GM18498 (cell line): ENCODE measurements around the gene PTCH1.

Source experiments
- ATAC-seq: cut with Tn5 transposase; IDR thresholded peaks from one replicate; pipeline ENCODE4 v1.9.1; 2021; ENCODE audit warnings: mild to moderate bottlenecking, moderate library complexity; ENCODE audit not compliant: unreplicated experiment

PTCH1 gene

GRCh38 chr9:95444160-95444559 lies 72.6 kb downstream of the PTCH1 start:
- no peak for ATAC-seq

GRCh38 chr9:95443301-95443700 lies 73.5 kb downstream of the PTCH1 start:
- ATAC-seq = no peak

- no peak for ATAC-seq
Measured at GRCh38 chr9:95441081-95441480, 75.7 kb downstream of the PTCH1 start.

GRCh38 chr9:95440447-95440846 lies 76.3 kb downstream of the PTCH1 start:
- no peak for ATAC-seq

- no peak for ATAC-seq
Measured at GRCh38 chr9:95438561-95439357, 78.0 kb downstream of the PTCH1 start.

DNA sequence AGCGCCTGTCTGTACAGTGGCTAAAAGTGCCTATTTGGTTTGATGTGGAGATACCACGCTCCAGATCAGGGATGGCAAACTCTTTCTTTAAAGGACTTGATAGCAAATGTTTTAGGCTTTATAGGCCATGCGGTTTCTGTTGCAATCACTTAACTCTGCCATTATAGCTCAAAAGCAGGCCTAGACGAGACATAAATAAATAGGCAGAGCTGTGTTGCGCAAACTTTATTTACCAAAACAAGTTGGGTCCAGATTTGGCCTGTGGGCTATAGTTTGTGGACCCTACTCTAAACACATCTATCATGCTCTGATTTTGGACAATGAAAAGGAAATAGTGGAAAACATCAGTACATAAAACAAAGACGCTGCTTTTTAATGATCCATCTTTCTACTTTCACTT lies 79.2 kb downstream of the PTCH1 start:
- no peak for ATAC-seq

DNA sequence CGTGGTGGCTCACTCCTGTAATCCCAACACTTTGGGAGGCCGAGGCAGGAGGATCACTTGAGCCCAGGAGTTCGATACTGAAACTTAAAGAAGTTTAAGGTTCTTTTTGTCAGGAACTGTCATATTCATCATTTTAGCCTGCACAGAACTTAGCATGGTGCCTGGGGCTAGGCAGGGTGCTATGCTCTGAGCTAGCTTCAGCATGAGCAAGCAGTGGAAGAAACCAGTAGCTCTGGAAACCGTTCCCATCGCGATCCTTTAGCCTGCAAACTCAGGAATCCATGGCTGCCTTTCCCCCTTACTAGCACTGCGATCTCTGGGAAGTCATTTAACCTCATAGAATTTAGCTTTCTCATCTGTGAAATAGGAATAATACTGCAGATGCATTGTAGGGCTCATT lies 80.4 kb downstream of the PTCH1 start:
- ATAC-seq = no peak

GRCh38 chr9:95435074-95435728 lies 81.6 kb downstream of the PTCH1 start:
- ATAC-seq = no peak

GRCh38 chr9:95434116-95435073 lies 82.4 kb downstream of the PTCH1 start:
- no peak for ATAC-seq

- no peak for ATAC-seq
Measured at GRCh38 chr9:95433096-95433819, 83.5 kb downstream of the PTCH1 start.

GRCh38 chr9:95431286-95431685 lies 85.5 kb downstream of the PTCH1 start:
- ATAC-seq = no peak

GRCh38 chr9:95429948-95430620 lies 86.7 kb downstream of the PTCH1 start:
- ATAC-seq = no peak

DNA sequence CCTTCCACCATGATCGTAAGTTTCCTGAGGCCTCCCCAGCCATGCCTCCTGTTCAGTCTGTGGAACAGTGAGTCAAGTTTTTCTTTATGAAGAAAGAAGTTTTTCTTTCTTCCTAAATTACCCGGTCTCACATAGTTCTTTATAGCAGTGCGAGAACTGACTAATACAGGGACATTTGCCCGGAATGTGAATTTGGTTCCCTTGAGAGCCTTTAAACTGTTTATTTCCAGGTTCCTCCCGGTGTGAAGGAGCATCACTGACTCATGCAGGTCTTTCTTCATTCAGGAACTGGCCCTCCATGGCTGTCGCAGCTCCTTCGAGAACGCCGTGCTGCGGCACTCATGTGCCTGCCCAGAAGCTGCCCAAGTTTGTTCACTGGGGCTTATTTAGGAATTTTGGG lies 87.7 kb downstream of the PTCH1 start:
- ATAC-seq = no peak

GRCh38 chr9:95425910-95426551 lies 90.7 kb downstream of the PTCH1 start:
- no peak for ATAC-seq

- no peak for ATAC-seq
Measured at GRCh38 chr9:95422650-95423049, 94.1 kb downstream of the PTCH1 start.

GRCh38 chr9:95420518-95420917 lies 96.3 kb downstream of the PTCH1 start:
- ATAC-seq = no peak

GRCh38 chr9:95419444-95419843 lies 97.3 kb downstream of the PTCH1 start:
- no peak for ATAC-seq

DNA sequence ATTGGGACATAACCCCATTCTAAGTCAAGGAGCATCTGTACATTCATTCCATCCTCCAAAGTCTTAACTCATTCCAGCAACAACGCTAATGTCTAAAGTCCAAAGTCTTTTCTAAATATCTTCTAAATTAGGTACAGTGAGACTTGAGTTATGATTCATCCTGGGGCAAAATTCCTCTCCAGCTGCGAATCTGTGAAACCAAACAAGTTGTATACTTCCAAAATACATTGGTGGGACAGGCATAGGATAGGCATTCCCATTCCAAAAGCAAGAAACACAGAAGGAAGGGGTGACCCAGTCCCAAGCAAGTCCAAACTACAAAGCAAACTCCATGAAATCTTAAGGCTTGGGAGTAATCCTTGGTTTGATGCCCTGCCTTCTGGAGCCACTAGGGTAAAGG lies 101.6 kb downstream of the PTCH1 start:
- ATAC-seq = no peak

DNA sequence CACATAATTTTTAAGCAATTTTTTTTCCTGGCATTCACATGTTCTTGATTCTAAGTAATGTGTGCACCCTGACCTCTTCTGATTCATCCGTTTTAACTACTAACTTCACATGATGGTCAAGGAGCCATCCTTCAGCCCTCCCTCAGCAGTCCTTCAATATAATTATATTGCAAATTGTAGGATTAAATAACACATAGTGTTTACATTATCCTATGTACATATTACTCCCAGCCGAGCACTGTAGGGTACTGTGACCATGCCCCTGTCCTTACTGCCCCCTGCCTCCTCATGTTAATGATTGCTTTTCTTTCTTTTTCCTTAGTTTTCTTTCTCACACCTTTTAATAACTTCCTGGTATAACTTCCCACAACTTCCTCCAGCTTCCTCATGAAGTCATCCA lies 103.0 kb downstream of the PTCH1 start:
- no peak for ATAC-seq
